ENCODE data around the gene EPN1. TPM values are rescaled to one million over a fixed set of nuclear protein-coding genes. Genes with fewer than 3 reads are reported as not detected.

The EPN1 gene
- total and polyA plus RNA-seq, 5 donors, result 175 to 232 (median 205) TPM

DNA sequence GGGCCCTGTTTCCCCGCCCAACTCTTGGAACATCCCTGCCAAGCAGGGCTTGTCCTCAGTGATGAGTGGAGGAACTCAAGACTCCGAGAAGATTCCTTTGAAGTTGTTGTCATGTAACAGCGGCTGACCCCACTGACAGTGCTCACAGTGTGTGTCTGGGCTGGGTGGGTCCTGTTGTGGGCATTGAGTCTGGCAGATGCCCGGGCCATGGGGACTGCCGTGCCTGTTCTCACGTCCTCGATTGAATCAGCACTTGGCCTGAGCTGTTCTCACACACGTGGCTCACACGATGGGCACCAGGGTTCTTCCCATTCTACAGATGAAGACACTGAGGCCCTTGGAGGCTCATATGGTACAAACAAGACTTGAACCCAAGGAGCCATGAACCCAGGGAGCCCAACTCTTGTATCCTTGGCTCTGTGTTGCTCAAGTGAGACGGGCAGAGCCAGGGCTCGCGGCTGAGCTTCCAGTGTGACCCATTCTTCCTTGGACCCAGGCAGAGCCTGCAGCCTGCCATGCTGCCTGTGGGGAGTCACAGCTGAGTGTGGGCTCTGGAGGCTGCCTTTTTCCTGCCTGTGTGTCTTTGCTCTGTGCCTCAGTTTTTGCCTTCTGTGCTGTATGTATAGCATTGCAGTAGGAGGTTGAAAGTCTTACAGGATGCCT, 8.6 kb upstream of the EPN1 start:
- H3K27me3 ChIP-seq (ENCODE audit: control insufficient read depth, insufficient read depth), result no peaks in the 10 kb centered on the region

DNA sequence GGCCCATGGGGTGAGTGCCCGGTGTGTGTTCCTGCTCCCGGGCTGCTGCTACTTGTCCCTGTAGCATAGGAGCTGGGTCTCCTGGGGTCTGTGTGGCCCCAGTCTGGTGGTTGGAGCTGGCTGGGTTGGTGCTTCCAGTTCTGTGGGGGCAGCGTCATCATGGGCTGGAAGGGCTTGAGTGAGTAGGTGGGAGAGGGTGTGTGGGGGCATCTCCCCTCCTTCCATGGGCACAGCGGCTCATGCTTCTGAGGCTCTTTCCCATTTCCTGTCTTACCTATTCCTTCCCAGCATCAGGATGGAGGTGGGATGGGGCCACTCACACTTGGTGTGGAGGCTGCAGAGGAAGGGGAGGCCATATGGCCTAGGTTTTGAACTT, 8.0 kb upstream of the EPN1 start:
- ATAC-seq (no peak), DNase-seq (no peak)
- Histone ChIP-seq H3K4me1 (ENCODE audit: control insufficient read depth, insufficient read depth, low read length) (no peaks in the 10 kb centered on the region), H3K27me3 (ENCODE audit: control insufficient read depth, insufficient read depth) (no peaks in the 10 kb centered on the region), H3K27ac (ENCODE audit: low read length) (no peak overlapping the region), H3K4me3 (ENCODE audit: low read length) (no peak overlapping the region), H3K9me3 (ENCODE audit: control insufficient read depth, low read length) (no peaks in the 10 kb centered on the region)
- intact Hi-C loops (cut with DNase I), result no loop called here
- 86% methylated on average over 4 of the region's 4 CpGs for WGBS

More for the DNA sequence above, 8.6 kb upstream of the EPN1 start:
- ATAC-seq, result no peak
- Histone ChIP-seq H3K27ac (ENCODE audit: low read length) (no peak overlapping the region), H3K4me1 (ENCODE audit: control insufficient read depth, insufficient read depth, low read length) (no peaks in the 10 kb centered on the region), H3K4me3 (ENCODE audit: low read length) (no peak overlapping the region), H3K9me3 (ENCODE audit: control insufficient read depth, low read length) (no peaks in the 10 kb centered on the region)
- no peak for DNase-seq
- WGBS, result 83% methylated on average over 12 of the region's 12 CpGs
- intact Hi-C loops (cut with DNase I), result no loop called here

DNA sequence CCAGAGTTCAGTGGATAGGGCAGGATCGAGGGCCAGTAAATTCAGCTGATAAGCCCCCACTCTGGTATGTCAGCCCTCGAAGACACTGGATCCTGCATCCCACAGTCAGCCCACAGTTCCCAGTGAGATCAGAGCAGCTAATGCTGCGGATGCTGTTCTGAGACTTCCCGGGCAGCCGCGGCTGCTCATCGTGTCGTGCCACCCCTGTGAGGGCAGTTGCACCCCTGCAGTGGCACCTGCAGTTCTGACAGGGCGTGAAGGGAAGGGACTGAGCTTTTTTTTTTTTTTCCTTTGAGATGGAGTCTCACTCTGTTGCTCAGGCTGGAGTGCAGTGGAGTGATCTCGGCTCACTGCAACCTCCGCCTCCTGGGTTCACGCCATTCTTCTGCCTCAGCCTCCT, 7.5 kb upstream of the EPN1 start:
- DNase-seq (no peak), ATAC-seq (no peak)
- Histone ChIP-seq H3K27me3 (ENCODE audit: control insufficient read depth, insufficient read depth) (no peaks in the 10 kb centered on the region), H3K4me3 (ENCODE audit: low read length) (no peak overlapping the region), H3K27ac (ENCODE audit: low read length) (no peak overlapping the region), H3K4me1 (ENCODE audit: control insufficient read depth, insufficient read depth, low read length) (no peaks in the 10 kb centered on the region), H3K9me3 (ENCODE audit: control insufficient read depth, low read length) (no peaks in the 10 kb centered on the region)
- WGBS, result 75% methylated on average over 12 of the region's 12 CpGs
- intact Hi-C loops (cut with DNase I), result no loop called here

DNA sequence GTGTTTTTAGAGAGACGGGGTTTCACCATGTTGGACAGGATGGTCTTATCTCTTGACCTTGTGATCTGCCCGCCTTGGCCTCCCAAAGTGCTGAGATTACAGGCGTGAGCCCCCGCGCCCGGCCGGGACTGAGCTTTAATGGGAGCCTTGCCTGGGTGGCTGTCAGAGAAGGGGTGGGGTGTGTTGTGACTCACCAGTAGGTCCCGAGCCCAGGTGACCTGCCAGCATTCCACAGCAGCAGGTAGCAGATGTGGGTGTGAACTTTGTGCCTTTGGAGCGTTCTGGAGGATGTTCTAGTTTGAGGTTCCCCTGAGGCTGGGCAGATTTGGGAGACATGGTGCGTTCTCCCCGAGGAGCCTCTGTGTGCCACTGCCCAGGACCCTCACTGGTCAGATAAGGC, 7.1 kb upstream of the EPN1 start:
- intact Hi-C loops (cut with DNase I), result no loop called here
- no peak for ATAC-seq
- Histone ChIP-seq H3K9me3 (ENCODE audit: control insufficient read depth, low read length) (no peaks in the 10 kb centered on the region), H3K27ac (ENCODE audit: low read length) (no peak overlapping the region), H3K4me1 (ENCODE audit: control insufficient read depth, insufficient read depth, low read length) (no peaks in the 10 kb centered on the region), H3K4me3 (ENCODE audit: low read length) (no peak overlapping the region), H3K27me3 (ENCODE audit: control insufficient read depth, insufficient read depth) (no peaks in the 10 kb centered on the region)
- DNase-seq, result no peak
- WGBS, result 57% methylated on average over 11 of the region's 11 CpGs

- ATAC-seq, result no peak
Measured at GRCh38 chr19:55668603-55669348, 6.2 kb upstream of the EPN1 start.

DNA sequence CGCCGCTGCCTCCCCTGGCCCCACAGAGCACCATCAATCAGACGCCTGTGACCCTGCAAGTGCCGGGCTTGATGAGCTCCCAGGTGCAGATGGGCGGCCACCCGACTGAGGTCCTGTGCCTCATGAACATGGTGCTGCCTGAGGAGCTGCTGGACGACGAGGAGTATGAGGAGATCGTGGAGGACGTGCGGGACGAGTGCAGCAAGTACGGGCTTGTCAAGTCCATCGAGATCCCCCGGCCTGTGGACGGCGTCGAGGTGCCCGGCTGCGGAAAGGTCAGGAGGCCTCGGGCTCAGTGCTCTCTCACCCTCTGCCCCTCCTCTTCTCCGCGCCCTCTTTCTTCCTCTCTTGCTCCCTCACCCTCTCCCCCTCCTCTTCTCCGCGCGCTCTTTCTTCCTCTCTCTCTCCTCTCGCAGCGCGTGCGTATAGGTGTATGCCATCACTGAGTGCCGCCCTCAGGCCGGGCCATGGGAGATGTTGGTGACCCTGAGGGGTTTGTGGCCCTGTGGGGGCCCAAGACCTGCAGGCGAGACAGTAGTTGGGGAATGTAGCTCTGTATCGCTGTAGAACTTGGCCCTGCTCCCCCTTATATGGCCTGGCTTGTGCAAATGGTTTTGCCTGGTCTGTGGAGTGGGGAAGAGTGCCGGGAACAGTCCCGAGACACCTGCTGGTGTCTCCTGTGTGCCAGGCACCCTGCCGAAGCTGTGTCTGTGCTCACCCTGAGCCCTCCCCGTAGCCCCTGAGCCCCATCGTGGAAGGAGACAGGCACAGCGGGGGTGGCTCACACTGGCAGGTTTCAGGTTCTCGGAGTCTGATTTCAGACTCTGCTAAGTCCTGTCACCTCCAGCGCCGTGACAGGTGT, 5.4 kb upstream of the EPN1 start:
- WGBS, result 86% methylated on average over 43 of the region's 43 CpGs

More at GRCh38 chr19:55668603-55669348, 6.2 kb upstream of the EPN1 start:
- Histone ChIP-seq H3K27ac (ENCODE audit: low read length) (no peak overlapping the region), H3K9me3 (ENCODE audit: control insufficient read depth, low read length) (no peaks in the 10 kb centered on the region), H3K27me3 (ENCODE audit: control insufficient read depth, insufficient read depth) (no peaks in the 10 kb centered on the region), H3K4me3 (ENCODE audit: low read length) (no peak overlapping the region), H3K4me1 (ENCODE audit: control insufficient read depth, insufficient read depth, low read length) (no peaks in the 10 kb centered on the region)
- WGBS, result 84% methylated on average over 30 of the region's 30 CpGs
- no peak for DNase-seq
- intact Hi-C loops (cut with DNase I), result no loop called here

GRCh38 chr19:55670280-55671053, 4.6 kb upstream of the EPN1 start:
- peak in 1 of 3 donors; percentile 81 for DNase-seq
- H3K4me1 ChIP-seq (ENCODE audit: control insufficient read depth, insufficient read depth, low read length), result no peaks in the 10 kb centered on the region
- intact Hi-C loops (cut with DNase I), result no loop called here
- no peaks in the 10 kb centered on the region for H3K27me3 ChIP-seq (ENCODE audit: control insufficient read depth, insufficient read depth)
- H3K9me3 ChIP-seq (ENCODE audit: control insufficient read depth, low read length), result no peaks in the 10 kb centered on the region
- ATAC-seq, result peak in 1 of 2 donors; percentile 35
- H3K4me3 ChIP-seq (ENCODE audit: low read length), result no peak overlapping the region
- no peak overlapping the region for H3K27ac ChIP-seq (ENCODE audit: low read length)
- WGBS, result 73% methylated on average over 23 of the region's 23 CpGs

More for the DNA sequence above, 5.4 kb upstream of the EPN1 start:
- no peaks in the 10 kb centered on the region for H3K4me1 ChIP-seq (ENCODE audit: control insufficient read depth, insufficient read depth, low read length)
- H3K27me3 ChIP-seq (ENCODE audit: control insufficient read depth, insufficient read depth), result no peaks in the 10 kb centered on the region
- H3K27ac ChIP-seq (ENCODE audit: low read length), result no peak overlapping the region
- no peak for DNase-seq
- no peaks in the 10 kb centered on the region for H3K9me3 ChIP-seq (ENCODE audit: control insufficient read depth, low read length)
- ATAC-seq, result no peak
- H3K4me3 ChIP-seq (ENCODE audit: low read length), result no peak overlapping the region
- intact Hi-C loops (cut with DNase I), result no loop called here

DNA sequence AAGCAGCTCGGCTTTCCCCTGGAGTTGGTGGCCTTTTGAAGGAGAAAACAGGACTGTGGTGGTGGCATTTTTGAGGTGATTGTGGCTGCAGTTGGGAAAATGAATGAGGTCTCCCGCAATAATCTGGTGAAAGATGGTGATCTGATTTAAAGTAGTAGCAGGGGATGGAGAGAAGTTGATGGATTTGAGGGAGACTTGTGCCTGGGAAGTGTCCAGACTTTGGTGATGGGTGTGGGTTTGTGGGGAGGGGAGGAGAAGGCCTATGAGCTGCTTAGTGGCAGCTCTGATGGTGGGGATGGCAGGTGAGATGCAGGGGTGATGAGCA, 4.0 kb upstream of the EPN1 start:
- intact Hi-C loops (cut with DNase I), result no loop called here
- DNase-seq (peak in 1 of 3 donors; percentile 14), ATAC-seq (no peak)
- 60% methylated on average over 2 of the region's 2 CpGs for WGBS
- Histone ChIP-seq H3K9me3 (ENCODE audit: control insufficient read depth, low read length) (no peaks in the 10 kb centered on the region), H3K27me3 (ENCODE audit: control insufficient read depth, insufficient read depth) (no peaks in the 10 kb centered on the region), H3K4me1 (ENCODE audit: control insufficient read depth, insufficient read depth, low read length) (no peaks in the 10 kb centered on the region), H3K27ac (ENCODE audit: low read length) (no peak overlapping the region), H3K4me3 (ENCODE audit: low read length) (no peak overlapping the region)

DNA sequence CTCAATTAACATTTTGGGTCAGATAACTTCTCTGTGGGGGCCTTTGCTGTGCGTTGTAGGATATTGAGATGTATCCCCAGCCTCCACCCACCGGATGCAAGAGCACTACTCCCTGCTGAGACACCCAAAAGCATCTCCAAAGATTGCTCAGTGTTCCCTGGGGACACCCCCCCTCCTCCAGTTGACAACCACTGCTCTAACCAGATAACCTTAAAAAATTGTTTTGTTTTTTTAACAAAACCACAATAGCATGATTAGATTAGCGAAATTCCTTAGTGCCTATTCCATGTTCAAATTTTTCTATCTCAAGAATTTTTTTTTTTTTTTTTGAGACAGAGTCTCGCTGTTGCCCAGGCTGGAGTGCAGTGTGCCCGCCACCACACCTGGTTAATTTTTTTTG, 2.6 kb upstream of the EPN1 start:
- no peak for ATAC-seq
- intact Hi-C loops (cut with DNase I), result no loop called here
- peak in 1 of 3 donors; percentile 19 for DNase-seq
- no peaks in the 10 kb centered on the region for H3K9me3 ChIP-seq (ENCODE audit: control insufficient read depth, low read length)
- no peaks in the 10 kb centered on the region for H3K27me3 ChIP-seq (ENCODE audit: control insufficient read depth, insufficient read depth)
- no peak overlapping the region for H3K4me3 ChIP-seq (ENCODE audit: low read length)
- WGBS, result 82% methylated on average over 5 of the region's 5 CpGs
- H3K27ac ChIP-seq (ENCODE audit: low read length), result no peak overlapping the region
- H3K4me1 ChIP-seq (ENCODE audit: control insufficient read depth, insufficient read depth, low read length), result peaks cover 2% of the 10 kb centered on the region

DNA sequence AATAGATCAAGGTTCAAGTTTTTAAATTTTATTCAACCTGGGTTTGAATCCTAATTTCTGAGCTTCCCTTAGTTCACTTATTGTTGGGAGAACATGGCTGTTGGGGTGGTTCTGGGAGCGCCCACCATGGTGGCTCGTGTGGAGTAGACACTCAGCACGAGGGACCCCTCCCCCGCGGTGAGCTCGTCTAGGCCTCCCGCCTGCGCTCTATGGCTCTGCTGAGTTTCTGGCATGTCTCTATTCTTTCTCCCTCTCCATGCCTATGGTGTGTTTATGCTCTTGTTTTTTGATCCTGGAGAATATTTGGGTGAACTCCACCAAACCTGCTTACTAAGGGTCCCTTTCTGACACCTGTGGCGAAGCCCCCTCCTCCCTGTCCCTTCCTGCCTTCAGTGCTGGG, 1.6 kb upstream of the EPN1 start:
- WGBS, result 75% methylated on average over 9 of the region's 9 CpGs

More for the DNA sequence above, 1.6 kb upstream of the EPN1 start:
- no peaks in the 10 kb centered on the region for H3K9me3 ChIP-seq (ENCODE audit: control insufficient read depth, low read length)
- H3K4me3 ChIP-seq (ENCODE audit: low read length), result no peak overlapping the region
- ATAC-seq (no peak), DNase-seq (peak in 1 of 3 donors; percentile 39)
- intact Hi-C loops (cut with DNase I), result no loop called here
- H3K4me1 ChIP-seq (ENCODE audit: control insufficient read depth, insufficient read depth, low read length), result peaks cover 5% of the 10 kb centered on the region
- no peaks in the 10 kb centered on the region for H3K27me3 ChIP-seq (ENCODE audit: control insufficient read depth, insufficient read depth)
- H3K27ac ChIP-seq (ENCODE audit: low read length), result no peak overlapping the region
